A673 (cell line): ENCODE measurements around the gene HDHD2. TPM values are rescaled to one million over a fixed set of nuclear protein-coding genes. Genes with fewer than 3 reads are reported as not detected.

Experiments
- BruUV-seq: library from RNA; stranded (reverse); fragments of 400-500 nt; replicated peaks from 2 replicates; lab custom pipeline; 2021; lab: Mats Ljungman, UMichigan
- CTCF ChIA-PET: fragments of 300-600 bp; sonication (Branson Sonifier 250); formaldehyde crosslinking; loops from one replicate; lab custom pipeline; 2022; ENCODE audit warnings: antibody characterized with exemption; lab: Charles Lee
- POLR2A ChIA-PET: fragments of 300-600 bp; sonication (Branson Sonifier 250); formaldehyde crosslinking; loops from one replicate; lab custom pipeline; 2022; ENCODE audit warnings: antibody characterized with exemption; ENCODE audit not compliant: low non-redundant PET; lab: Charles Lee
- DNase-seq: peaks from one replicate; pipeline ENCODE4 v3.0.0-alpha.2; 2015; ENCODE audit warnings: low spot score
- H3K27ac ChIP-seq: fragments of 200-600 bp; sonication (generic); 2 replicates; pipeline ENCODE4 v1.5.1; 2016; ENCODE audit warnings: mixed run types, low read depth, mild to moderate bottlenecking, mixed read lengths, antibody characterized with exemption, low read length; ENCODE audit not compliant: poor library complexity, severe bottlenecking
- H3K27me3 ChIP-seq: fragments of 200-600 bp; sonication (generic); replicated peaks from 2 replicates; pipeline ENCODE4 v1.6.1; 2017; ENCODE audit warnings: mixed run types, low read depth, mild to moderate bottlenecking, mixed read lengths, antibody characterized with exemption, low read length; ENCODE audit not compliant: insufficient read depth, poor library complexity
- H3K36me3 ChIP-seq: fragments of 200-600 bp; sonication (generic); 2 replicates; pipeline ENCODE4 v1.6.1; 2016; ENCODE audit warnings: mixed run types, mild to moderate bottlenecking, mixed read lengths, antibody characterized with exemption, low read length; ENCODE audit not compliant: insufficient read depth, poor library complexity, severe bottlenecking
- H3K4me1 ChIP-seq: fragments of 200-600 bp; sonication (generic); 2 replicates; pipeline ENCODE4 v1.6.1; 2017; ENCODE audit warnings: mixed run types, mild to moderate bottlenecking, mixed read lengths, antibody characterized with exemption, low read length; ENCODE audit not compliant: insufficient read depth, poor library complexity, severe bottlenecking
- H3K4me3 ChIP-seq: fragments of 200-600 bp; sonication (generic); 2 replicates; pipeline ENCODE4 v1.5.1; 2016; ENCODE audit warnings: low read depth, mixed run types, mild to moderate bottlenecking, mixed read lengths, low read length; ENCODE audit not compliant: poor library complexity, severe bottlenecking
- H3K9me3 ChIP-seq: fragments of 200-600 bp; sonication (generic); 2 replicates; pipeline ENCODE4 v1.6.1; 2016; ENCODE audit warnings: mixed run types, low read depth, mild to moderate bottlenecking, mixed read lengths, antibody characterized with exemption, low read length; ENCODE audit not compliant: poor library complexity, severe bottlenecking
- CTCF ChIP-seq: fragments of 300-800, 200-600 bp; sonication (generic); conservative IDR thresholded peaks from 2 replicates; pipeline ENCODE4 v1.5.1; 2017; ENCODE audit warnings: low read depth, mild to moderate bottlenecking, antibody characterized with exemption, low read length, moderate library complexity, mixed read lengths
- EZH2 ChIP-seq: fragments of 200-600 bp; sonication (generic); IDR thresholded peaks from 2 replicates; pipeline ENCODE4 v1.6.1; 2017; ENCODE audit warnings: borderline replicate concordance, low read depth, mild to moderate bottlenecking, mixed read lengths, antibody characterized with exemption, low read length; ENCODE audit not compliant: poor library complexity, severe bottlenecking
- intact Hi-C: fragments of 100-400 bp; cut with micrococcal nuclease; formaldehyde crosslinking; loops from one replicate; pipeline ENCODE4 v1.10.0; 2022; ENCODE audit not compliant: unreplicated experiment
- total RNA-seq: library from RNA; stranded (reverse); gene quantifications from 2 replicates; pipeline ENCODE4 v1.2.3, GENCODE V29; 2021

The HDHD2 gene
- total RNA-seq, 1 experiment from 2014 or later, result 49.9 TPM

- Histone ChIP-seq H3K27ac (no peak overlapping the region), H3K27me3 (no peaks in the 10 kb centered on the region), H3K9me3 (peaks cover 7% of the 10 kb centered on the region), H3K4me1 (no peaks in the 10 kb centered on the region), H3K4me3 (no peak overlapping the region), H3K36me3 (no peaks in the 10 kb centered on the region)
- ChIA-PET POLR2A (interaction anchor here (0.7 kb wide), 1 partner anchor 1005 kb away, joined by 3 read pairs; no protein-coding TSS in a partner anchor), CTCF (no interaction called here)
- no peak for TF ChIP-seq EZH2
- no peak for DNase-seq
- no TSS peak for BruUV-seq
- intact Hi-C loops, result no loop called here
Observed at GRCh38 chr18:47179520-47179919, 29.2 kb upstream of the HDHD2 start.

GRCh38 chr18:47175898-47176575, 25.7 kb upstream of the HDHD2 start, which contains the start of gene IER3IP1:
Gene IER3IP1 (minus strand): TSS chr18:47176364. CDS start chr18:47176277, 87 bp downstream.
- POLR2A ChIA-PET, result no interaction called here
- H3K9me3 ChIP-seq, result no peaks in the 10 kb centered on the region
- no peaks in the 10 kb centered on the region for H3K4me1 ChIP-seq
- no TSS peak for BruUV-seq
- no peaks in the 10 kb centered on the region for H3K36me3 ChIP-seq
- intact Hi-C loops, result no loop called here
- DNase-seq, result peak; percentile 95
- no peaks in the 10 kb centered on the region for H3K27me3 ChIP-seq
- TF ChIP-seq CTCF (peak; percentile 28; the same call in 1 of the 2 replicates), EZH2 (no peak)
- CTCF ChIA-PET, result no interaction called here
- peak within 1 kb of the TSS; percentile 92 for H3K27ac ChIP-seq
- peak within 1 kb of the TSS; percentile 92 for H3K4me3 ChIP-seq

- H3K9me3 ChIP-seq, result no peaks in the 10 kb centered on the region
- BruUV-seq, result no TSS peak
- intact Hi-C loops, result no loop called here
- no peak for DNase-seq
- ChIA-PET POLR2A (no interaction called here), CTCF (no interaction called here)
- H3K27ac ChIP-seq, result peak overlapping the region; percentile 92
- no peaks in the 10 kb centered on the region for H3K4me1 ChIP-seq
- H3K27me3 ChIP-seq, result no peaks in the 10 kb centered on the region
- peak overlapping the region; percentile 92 for H3K4me3 ChIP-seq
- TF ChIP-seq EZH2, result no peak
- TF ChIP-seq CTCF, result no peak
- no peaks in the 10 kb centered on the region for H3K36me3 ChIP-seq
Observed at GRCh38 chr18:47175283-47175897, 25.1 kb upstream of the HDHD2 start.
